A549 (cell line): Measurements from ENCODE around the gene CD1B. TPM values are rescaled to one million over a fixed set of nuclear protein-coding genes. Genes with fewer than 3 reads are reported as not detected.

ENCODE experiments used
- ATAC-seq, 2 experiments: fragments of 200-7000 bp in 1 of 2; fragments of >200 bp in 1 of 2; cut with Nextera tagmentation in 1 of 2; cut with Tn5 transposase in 1 of 2; 3 replicates each; pipeline versions ENCODE4 v1.8.0 to v1.9.1; 2018 to 2020; ENCODE audit warnings: mild to moderate bottlenecking in 1 of 2, moderate library complexity in 1 of 2
- CTCF ChIA-PET: fragments of 300-600 bp; sonication (Branson Sonifier 250); formaldehyde crosslinking; extraction: SDS; loops from one replicate; lab custom pipeline; 2021; ENCODE audit warnings: antibody characterized with exemption, inconsistent platforms; lab: Yijun Ruan, JAX
- POLR2A ChIA-PET: fragments of 350-600 bp; formaldehyde crosslinking; extraction: SDS; loops from one replicate; lab custom pipeline; 2021; ENCODE audit warnings: antibody characterized with exemption, inconsistent platforms; lab: Yijun Ruan, JAX
- DNase-seq, 2 experiments: peaks; one replicate each; pipeline versions ENCODE4 v3.0.0 to v3.0.0-alpha.2; 2011 to 2016; ENCODE audit warnings: low read depth in 1 of 2, low spot score in 1 of 2
- FAIRE-seq: peaks from 2 replicates; lab custom pipeline; 2011; peaks lifted over from hg19 to GRCh38; lab: Jason Lieb, UNC
- H3K27ac ChIP-seq, 2 experiments: fragments of >200 bp; sonication (Bioruptor Twin); formaldehyde crosslinking; 3 replicates each; pipeline ENCODE4 v1.5.1; 2016 to 2017
- H3K4me1 ChIP-seq: fragments of >200 bp; sonication (Bioruptor Twin); formaldehyde crosslinking; 3 replicates; pipeline ENCODE4 v1.6.1; 2016
- H3K4me2 ChIP-seq: fragments of >200 bp; sonication (Bioruptor Twin); formaldehyde crosslinking; 3 replicates; pipeline ENCODE4 v1.6.1; 2016
- H3K4me3 ChIP-seq: fragments of >200 bp; sonication (Bioruptor Twin); formaldehyde crosslinking; 3 replicates; pipeline ENCODE4 v1.5.1; 2016
- H3K9me3 ChIP-seq: fragments of >200 bp; sonication (Bioruptor Twin); formaldehyde crosslinking; 3 replicates; pipeline ENCODE4 v1.6.1; 2016
- CHD2 ChIP-seq: fragments of 150-350 bp; IDR thresholded peaks from 2 replicates; pipeline ENCODE4 v1.6.1; 2014; ENCODE audit warnings: low read length; ENCODE audit not compliant: partially characterized antibody
- ESRRA ChIP-seq: fragments of 150-350 bp; IDR thresholded peaks from 2 replicates; pipeline ENCODE4 v1.6.1; 2014; ENCODE audit warnings: mild to moderate bottlenecking, low read length, borderline replicate concordance
- FOSB ChIP-seq: fragments of 250-450 bp; sonication (Bioruptor Pico); IDR thresholded peaks from 2 replicates; pipeline ENCODE4 v1.5.0; 2020; ENCODE audit warnings: mild to moderate bottlenecking, moderate library complexity
- FOXS1 ChIP-seq: fragments of 250-450 bp; sonication (Bioruptor Pico); IDR thresholded peaks from 2 replicates; pipeline ENCODE4 v1.5.0; 2020; ENCODE audit warnings: mild to moderate bottlenecking, moderate library complexity
- HDAC2 ChIP-seq: fragments of 200-600 bp; sonication (generic); IDR thresholded peaks from 2 replicates; pipeline ENCODE4 v1.6.1; 2016
- JUNB ChIP-seq: fragments of >200 bp; sonication (Bioruptor Twin); formaldehyde crosslinking; IDR thresholded peaks from 2 replicates; pipeline ENCODE4 v1.6.1; 2016
- KDM5A ChIP-seq: fragments of 200-600 bp; sonication (generic); IDR thresholded peaks from 2 replicates; pipeline ENCODE4 v1.6.1; 2016; ENCODE audit warnings: antibody characterized with exemption, mild to moderate bottlenecking
- MAZ ChIP-seq: fragments of 150-350 bp; IDR thresholded peaks from 2 replicates; pipeline ENCODE4 v1.6.1; 2014; ENCODE audit warnings: antibody characterized with exemption, low read depth, low read length, borderline replicate concordance
- MYC ChIP-seq: IDR thresholded peaks from 2 replicates; pipeline ENCODE4 v1.6.1; 2012; ENCODE audit warnings: mild to moderate bottlenecking, inconsistent platforms, low read length, improper control_type of control experiment, borderline replicate concordance
- NR3C1 ChIP-seq: fragments of >200 bp; sonication (Bioruptor Twin); formaldehyde crosslinking; IDR thresholded peaks from 3 replicates; pipeline ENCODE4 v1.6.1; 2017
- POLR2A ChIP-seq: IDR thresholded peaks from 2 replicates; pipeline ENCODE4 v1.6.1; 2012; ENCODE audit warnings: mild to moderate bottlenecking, low read length
- RAD21 ChIP-seq, 2 experiments: fragments of >200 bp in 1 of 2; sonication (Bioruptor Twin) in 1 of 2; formaldehyde crosslinking in 1 of 2; IDR thresholded peaks in 1 of 2; conservative IDR thresholded peaks in 1 of 2; 2 replicates in 1 of 2; 3 replicates in 1 of 2; pipeline ENCODE4 v1.6.1; 2012 to 2018; ENCODE audit warnings: inconsistent platforms in 1 of 2
- RFX5 ChIP-seq: fragments of 450-650 bp; IDR thresholded peaks from 2 replicates; pipeline ENCODE4 v1.7.1; 2014; ENCODE audit warnings: antibody characterized with exemption, mild to moderate bottlenecking, moderate library complexity
- SMC3 ChIP-seq: fragments of >200 bp; sonication (Bioruptor Twin); formaldehyde crosslinking; IDR thresholded peaks from 3 replicates; pipeline ENCODE4 v1.6.1; 2018; ENCODE audit warnings: inconsistent platforms
- SREBF2 ChIP-seq: fragments of 450-650 bp; IDR thresholded peaks from 2 replicates; pipeline ENCODE4 v1.6.1; 2014; ENCODE audit warnings: mild to moderate bottlenecking, moderate library complexity
- TFCP2L1 ChIP-seq: fragments of 250-450 bp; sonication (Bioruptor Pico); IDR thresholded peaks from 2 replicates; pipeline ENCODE4 v1.5.0; 2021; ENCODE audit warnings: mild to moderate bottlenecking
- TP53 ChIP-seq: fragments of 250-450 bp; sonication (Bioruptor Pico); IDR thresholded peaks from 2 replicates; pipeline ENCODE4 v1.5.0; 2021; ENCODE audit warnings: mild to moderate bottlenecking, moderate library complexity
- ZC3H11A ChIP-seq: fragments of 450-650 bp; IDR thresholded peaks from 2 replicates; pipeline ENCODE4 v1.6.1; 2014; ENCODE audit warnings: antibody characterized with exemption, mild to moderate bottlenecking
- ZSCAN20 ChIP-seq: fragments of 250-450 bp; sonication (Bioruptor Pico); IDR thresholded peaks from 2 replicates; pipeline ENCODE4 v1.8.0; 2022; ENCODE audit warnings: mild to moderate bottlenecking, moderate library complexity
- WGBS: methylation state at CpG from one replicate; pipeline ENCODE4 v1.1.6; 2017; ENCODE audit errors: missing lambda C conversion rate; 5-methylcytosine and 5-hydroxymethylcytosine counted together
- polyA plus RNA-seq, 4 experiments: library from polyadenylated mRNA; depleted of rRNA in 3 of 4; stranded (reverse); fragments of >200 nt; fragmentation: RNase III in 1 of 4; extraction: RNeasy Plus Mini Kit Qiagen cat#74134 plus additional on column Dnase treatment in 1 of 4; gene quantifications; 2 replicates in 3 of 4; 3 replicates in 1 of 4; pipeline ENCODE4 v1.2.3, GENCODE V29; 2011 to 2017
- TF ChIP-seq, protein P1 (sequence below): fragments of 450-650 bp; IDR thresholded peaks from 2 replicates; pipeline ENCODE4 v1.6.1; 2014; ENCODE audit warnings: antibody characterized with exemption
- TF ChIP-seq, protein P2 (sequence below): fragments of 150-350 bp; IDR thresholded peaks from 2 replicates; pipeline ENCODE4 v1.6.1; 2014; ENCODE audit warnings: low read depth, mild to moderate bottlenecking, low read length
- TF ChIP-seq, protein P3 (sequence below): IDR thresholded peaks from 2 replicates; pipeline ENCODE4 v1.6.1; 2012
- TF ChIP-seq, protein P4 (sequence below): fragments of >200 bp; sonication (Bioruptor Twin); formaldehyde crosslinking; IDR thresholded peaks from 3 replicates; pipeline ENCODE4 v1.6.1; 2016

CD1B gene
- polyA plus RNA-seq, 2 of the 4 experiments (the other 2 are of a cell fraction): not detected

DNA sequence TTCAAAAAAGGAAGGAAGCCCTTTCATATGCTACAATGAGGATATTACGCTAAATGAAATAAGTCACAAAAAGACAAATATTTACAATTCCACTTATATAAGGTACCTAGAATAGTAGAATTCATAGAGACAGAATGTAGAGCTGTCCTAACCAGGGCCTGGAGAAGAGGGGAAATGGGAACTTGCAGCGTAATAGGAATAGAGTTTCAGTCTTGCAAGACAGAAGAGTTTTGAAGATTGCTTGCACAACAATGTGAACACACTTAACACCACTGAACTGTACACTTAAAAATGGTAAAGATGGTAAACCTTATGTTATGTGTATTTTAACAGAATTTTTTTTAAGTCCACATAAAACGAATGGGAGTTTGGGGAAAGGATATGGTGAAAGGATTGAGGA lies 2.9 kb downstream of the CD1B start:
- no peak for ATAC-seq
- ChIA-PET CTCF (no interaction called here), POLR2A (no interaction called here)
- TF ChIP-seq FOSB (CRISPR knock-in tag): no peak
- TF ChIP-seq ZC3H11A: no peak
- no peak for TF ChIP-seq TP53 (CRISPR knock-in tag)
- no peak for TF ChIP-seq JUNB
- TF ChIP-seq ESRRA: no peak
- TF ChIP-seq, protein P1, sequence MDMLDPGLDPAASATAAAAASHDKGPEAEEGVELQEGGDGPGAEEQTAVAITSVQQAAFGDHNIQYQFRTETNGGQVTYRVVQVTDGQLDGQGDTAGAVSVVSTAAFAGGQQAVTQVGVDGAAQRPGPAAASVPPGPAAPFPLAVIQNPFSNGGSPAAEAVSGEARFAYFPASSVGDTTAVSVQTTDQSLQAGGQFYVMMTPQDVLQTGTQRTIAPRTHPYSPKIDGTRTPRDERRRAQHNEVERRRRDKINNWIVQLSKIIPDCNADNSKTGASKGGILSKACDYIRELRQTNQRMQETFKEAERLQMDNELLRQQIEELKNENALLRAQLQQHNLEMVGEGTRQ: no peak
- no peak for TF ChIP-seq ZSCAN20
- TF ChIP-seq TFCP2L1 (CRISPR knock-in tag): no peak
- no peak for TF ChIP-seq MAZ
- TF ChIP-seq KDM5A: no peak
- TF ChIP-seq, protein P2, sequence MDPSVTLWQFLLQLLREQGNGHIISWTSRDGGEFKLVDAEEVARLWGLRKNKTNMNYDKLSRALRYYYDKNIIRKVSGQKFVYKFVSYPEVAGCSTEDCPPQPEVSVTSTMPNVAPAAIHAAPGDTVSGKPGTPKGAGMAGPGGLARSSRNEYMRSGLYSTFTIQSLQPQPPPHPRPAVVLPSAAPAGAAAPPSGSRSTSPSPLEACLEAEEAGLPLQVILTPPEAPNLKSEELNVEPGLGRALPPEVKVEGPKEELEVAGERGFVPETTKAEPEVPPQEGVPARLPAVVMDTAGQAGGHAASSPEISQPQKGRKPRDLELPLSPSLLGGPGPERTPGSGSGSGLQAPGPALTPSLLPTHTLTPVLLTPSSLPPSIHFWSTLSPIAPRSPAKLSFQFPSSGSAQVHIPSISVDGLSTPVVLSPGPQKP: no peak
- TF ChIP-seq SMC3: no peak
- no peak for TF ChIP-seq POLR2A
- no peak for TF ChIP-seq RFX5
- TF ChIP-seq, protein P3, sequence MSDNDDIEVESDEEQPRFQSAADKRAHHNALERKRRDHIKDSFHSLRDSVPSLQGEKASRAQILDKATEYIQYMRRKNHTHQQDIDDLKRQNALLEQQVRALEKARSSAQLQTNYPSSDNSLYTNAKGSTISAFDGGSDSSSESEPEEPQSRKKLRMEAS: no peak
- no peak for TF ChIP-seq RAD21 (conservative IDR thresholded peaks at IDR 0.05 in 1 of 2, IDR thresholded peaks at IDR 0.05 in 1 of 2)
- TF ChIP-seq HDAC2: no peak
- Histone ChIP-seq H3K4me2 (no peak overlapping the region), H3K27ac (no peak overlapping the region), H3K9me3 (no peaks in the 10 kb centered on the region), H3K4me1 (no peaks in the 10 kb centered on the region), H3K4me3 (no peak overlapping the region)
- WGBS: 32% methylated on average over 3 of the region's 3 CpGs
- no peak for DNase-seq
- FAIRE-seq: no peak

DNA sequence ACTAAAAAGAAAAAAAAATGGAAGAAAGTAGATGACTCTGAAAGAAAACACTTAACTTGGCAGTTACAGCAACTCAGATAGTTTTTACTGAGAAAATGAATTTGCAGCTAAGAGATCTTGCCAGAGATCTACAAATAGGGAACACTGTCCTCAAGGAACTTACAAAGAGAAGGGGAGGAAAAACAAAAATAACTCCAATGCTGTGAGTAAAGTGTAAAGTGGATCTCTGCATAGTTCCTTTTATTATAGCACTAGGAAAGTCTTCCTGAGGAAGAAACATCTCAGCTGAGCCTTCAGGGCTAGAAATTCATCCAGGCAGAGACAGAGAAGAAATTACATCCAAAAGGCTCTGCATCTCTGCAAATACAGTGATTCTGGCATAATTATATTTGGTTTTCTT lies 3.9 kb downstream of the CD1B start:
- FAIRE-seq (no peak), ATAC-seq (no peak), DNase-seq (no peak)
- H3K4me2 ChIP-seq: no peak overlapping the region
- no peak overlapping the region for H3K27ac ChIP-seq
- H3K9me3 ChIP-seq: no peaks in the 10 kb centered on the region
- ChIA-PET POLR2A (no interaction called here), CTCF (no interaction called here)
- no peaks in the 10 kb centered on the region for H3K4me1 ChIP-seq
- no peak overlapping the region for H3K4me3 ChIP-seq
- TF ChIP-seq NR3C1: no peak
- TF ChIP-seq POLR2A: no peak
- TF ChIP-seq CHD2: no peak
- TF ChIP-seq, protein P2: no peak
- TF ChIP-seq SREBF2: no peak
- TF ChIP-seq MYC: no peak

DNA sequence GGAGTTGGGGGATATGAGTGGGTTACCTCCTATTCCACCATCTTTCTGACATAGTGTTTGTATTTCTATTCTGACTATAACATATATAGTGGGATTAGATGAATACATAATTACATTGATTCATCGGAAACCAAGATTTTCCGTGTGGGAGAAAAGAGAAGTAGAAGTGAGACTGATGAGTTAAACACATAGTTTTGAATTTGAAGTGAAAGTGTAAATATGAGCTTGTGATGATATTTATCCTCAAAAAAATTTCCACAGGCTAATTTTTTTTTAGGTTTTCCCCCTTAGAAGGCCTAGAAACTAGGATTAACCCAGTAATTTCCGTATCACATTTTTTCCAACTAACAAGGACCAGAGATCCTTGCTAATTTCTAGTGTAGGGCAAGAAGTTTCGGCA lies 6.9 kb downstream of the CD1B start:
- H3K27ac ChIP-seq: no peak overlapping the region

More for the DNA sequence above, 6.9 kb downstream of the CD1B start:
- ATAC-seq: no peak
- no peaks in the 10 kb centered on the region for H3K9me3 ChIP-seq
- TF ChIP-seq MYC (no peak), SREBF2 (no peak), FOXS1 (CRISPR knock-in tag) (no peak)
- TF ChIP-seq, protein P4, sequence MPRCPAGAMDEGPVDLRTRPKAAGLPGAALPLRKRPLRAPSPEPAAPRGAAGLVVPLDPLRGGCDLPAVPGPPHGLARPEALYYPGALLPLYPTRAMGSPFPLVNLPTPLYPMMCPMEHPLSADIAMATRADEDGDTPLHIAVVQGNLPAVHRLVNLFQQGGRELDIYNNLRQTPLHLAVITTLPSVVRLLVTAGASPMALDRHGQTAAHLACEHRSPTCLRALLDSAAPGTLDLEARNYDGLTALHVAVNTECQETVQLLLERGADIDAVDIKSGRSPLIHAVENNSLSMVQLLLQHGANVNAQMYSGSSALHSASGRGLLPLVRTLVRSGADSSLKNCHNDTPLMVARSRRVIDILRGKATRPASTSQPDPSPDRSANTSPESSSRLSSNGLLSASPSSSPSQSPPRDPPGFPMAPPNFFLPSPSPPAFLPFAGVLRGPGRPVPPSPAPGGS: no peak
- no peak for DNase-seq
- ChIA-PET POLR2A (no interaction called here), CTCF (no interaction called here)
- FAIRE-seq: no peak
- no peaks in the 10 kb centered on the region for H3K4me1 ChIP-seq
- no peak overlapping the region for H3K4me3 ChIP-seq
- no peak overlapping the region for H3K4me2 ChIP-seq
- 34% methylated on average over 4 of the region's 4 CpGs for whole genome bisulfite sequencing
